ENCODE results near the gene EARS2.

EARS2 gene

DNA sequence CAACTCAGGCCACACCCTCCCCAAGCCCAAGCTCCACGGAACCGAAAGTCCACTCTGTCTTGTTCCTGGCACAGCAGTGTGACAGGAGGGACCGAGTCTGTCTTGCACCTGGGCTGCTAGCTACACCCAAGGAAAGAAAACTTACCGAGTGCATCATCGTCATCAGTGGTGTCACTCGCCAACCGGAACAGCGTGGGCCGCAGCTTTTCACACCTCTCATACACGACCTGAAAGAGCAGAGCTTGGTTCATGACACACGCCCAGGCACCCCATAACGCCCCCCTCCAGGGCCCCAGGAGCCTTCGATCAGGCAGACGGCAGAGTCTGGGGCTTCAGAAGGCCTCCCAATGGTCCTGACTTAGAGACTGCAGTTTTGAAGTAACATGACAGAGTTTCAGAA is 74.4 kb downstream of the EARS2 start:
- no peak for DNase-seq (ENCODE audit: low read depth, low spot score)

- DNase-seq (ENCODE audit: low read depth, low spot score), result no peak
Observed at GRCh38 chr16:23480257-23480656, 76.9 kb downstream of the EARS2 start.

DNA sequence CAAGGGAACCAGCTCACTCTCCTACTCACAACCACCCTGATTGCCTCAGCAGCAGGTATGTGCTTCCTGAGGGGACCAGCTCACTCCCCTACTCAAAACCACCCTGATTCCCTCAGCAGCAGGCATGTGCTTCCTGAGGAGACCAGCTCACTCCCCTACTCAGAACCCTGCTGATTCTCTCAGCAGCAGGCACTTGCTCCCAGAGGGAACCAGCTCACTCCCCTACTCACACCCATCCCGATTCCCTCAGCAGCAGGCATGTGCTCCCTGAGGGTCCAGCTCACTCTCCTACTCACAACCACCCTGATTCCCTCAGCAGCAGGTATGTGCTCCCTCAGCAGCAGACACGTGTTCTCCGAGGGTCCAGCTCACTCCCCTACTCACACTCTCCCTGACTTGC is 78.0 kb downstream of the EARS2 start:
- DNase-seq (ENCODE audit: low read depth, low spot score), result no peak

GRCh38 chr16:23478566-23478965 is 78.6 kb downstream of the EARS2 start:
- no peak for DNase-seq (ENCODE audit: low read depth, low spot score)

- no peak for DNase-seq (ENCODE audit: low read depth, low spot score)
Observed at GRCh38 chr16:23476289-23476688, 80.9 kb downstream of the EARS2 start.

All from iPS DF 19.7 (cell line).